ENCODE results near the gene MYO18A.

The MYO18A gene

GRCh38 chr17:29116804-29117753, 63.1 kb downstream of the MYO18A start:
- POLR2A ChIA-PET, result interaction anchor here (0.6 to 2.0 kb wide), 8 partner anchors 26 to 397 kb away, joined by 3 to 13 read pairs (median 5); partner anchors contain the start of genes NUFIP2, PHF12 and RPL23A
- CTCF ChIA-PET, result interaction anchor here (0.5 to 16.5 kb wide), 93 partner anchors 9 to 971 kb away, joined by 3 to 680 read pairs (median 5); partner anchors contain the start of genes CORO6, MYO18A, PHF12 and PIPOX
- H3K9me3 ChIP-seq (ENCODE audit: control insufficient read depth, insufficient read depth, low read depth, low read length), result no peaks in the 10 kb centered on the region
- no peak overlapping the region for H3K27ac ChIP-seq (ENCODE audit: extremely low read depth, low read depth, low read length)
- no peak overlapping the region for H3K4me3 ChIP-seq (ENCODE audit: low read depth, low read length)
- no peak for TF ChIP-seq ZBTB21 (tag by site-specific recombination; IDR thresholded peaks at IDR 0.05)
- TF ChIP-seq RBAK (tag by site-specific recombination; IDR thresholded peaks at IDR 0.05), result no peak
- TF ChIP-seq ZBTB17 (tag by site-specific recombination; IDR thresholded peaks at IDR 0.05), result 0 out of 2 replicates have a peak, but pooled peaks have one; percentile 26
- no peak for TF ChIP-seq ZNF155 (tag by site-specific recombination; IDR thresholded peaks at IDR 0.05)
- TF ChIP-seq ZNF426 (tag by site-specific recombination; IDR thresholded peaks at IDR 0.05), result no peak
- TF ChIP-seq, protein P1, sequence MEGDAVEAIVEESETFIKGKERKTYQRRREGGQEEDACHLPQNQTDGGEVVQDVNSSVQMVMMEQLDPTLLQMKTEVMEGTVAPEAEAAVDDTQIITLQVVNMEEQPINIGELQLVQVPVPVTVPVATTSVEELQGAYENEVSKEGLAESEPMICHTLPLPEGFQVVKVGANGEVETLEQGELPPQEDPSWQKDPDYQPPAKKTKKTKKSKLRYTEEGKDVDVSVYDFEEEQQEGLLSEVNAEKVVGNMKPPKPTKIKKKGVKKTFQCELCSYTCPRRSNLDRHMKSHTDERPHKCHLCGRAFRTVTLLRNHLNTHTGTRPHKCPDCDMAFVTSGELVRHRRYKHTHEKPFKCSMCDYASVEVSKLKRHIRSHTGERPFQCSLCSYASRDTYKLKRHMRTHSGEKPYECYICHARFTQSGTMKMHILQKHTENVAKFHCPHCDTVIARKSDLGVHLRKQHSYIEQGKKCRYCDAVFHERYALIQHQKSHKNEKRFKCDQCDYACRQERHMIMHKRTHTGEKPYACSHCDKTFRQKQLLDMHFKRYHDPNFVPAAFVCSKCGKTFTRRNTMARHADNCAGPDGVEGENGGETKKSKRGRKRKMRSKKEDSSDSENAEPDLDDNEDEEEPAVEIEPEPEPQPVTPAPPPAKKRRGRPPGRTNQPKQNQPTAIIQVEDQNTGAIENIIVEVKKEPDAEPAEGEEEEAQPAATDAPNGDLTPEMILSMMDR (tag by site-specific recombination; IDR thresholded peaks at IDR 0.05), result peak; percentile 89
- no peak for TF ChIP-seq GLIS2 (tag by site-specific recombination; IDR thresholded peaks at IDR 0.05)
- TF ChIP-seq IKZF3 (tag by site-specific recombination; IDR thresholded peaks at IDR 0.05), result no peak
- TF ChIP-seq, protein P2, sequence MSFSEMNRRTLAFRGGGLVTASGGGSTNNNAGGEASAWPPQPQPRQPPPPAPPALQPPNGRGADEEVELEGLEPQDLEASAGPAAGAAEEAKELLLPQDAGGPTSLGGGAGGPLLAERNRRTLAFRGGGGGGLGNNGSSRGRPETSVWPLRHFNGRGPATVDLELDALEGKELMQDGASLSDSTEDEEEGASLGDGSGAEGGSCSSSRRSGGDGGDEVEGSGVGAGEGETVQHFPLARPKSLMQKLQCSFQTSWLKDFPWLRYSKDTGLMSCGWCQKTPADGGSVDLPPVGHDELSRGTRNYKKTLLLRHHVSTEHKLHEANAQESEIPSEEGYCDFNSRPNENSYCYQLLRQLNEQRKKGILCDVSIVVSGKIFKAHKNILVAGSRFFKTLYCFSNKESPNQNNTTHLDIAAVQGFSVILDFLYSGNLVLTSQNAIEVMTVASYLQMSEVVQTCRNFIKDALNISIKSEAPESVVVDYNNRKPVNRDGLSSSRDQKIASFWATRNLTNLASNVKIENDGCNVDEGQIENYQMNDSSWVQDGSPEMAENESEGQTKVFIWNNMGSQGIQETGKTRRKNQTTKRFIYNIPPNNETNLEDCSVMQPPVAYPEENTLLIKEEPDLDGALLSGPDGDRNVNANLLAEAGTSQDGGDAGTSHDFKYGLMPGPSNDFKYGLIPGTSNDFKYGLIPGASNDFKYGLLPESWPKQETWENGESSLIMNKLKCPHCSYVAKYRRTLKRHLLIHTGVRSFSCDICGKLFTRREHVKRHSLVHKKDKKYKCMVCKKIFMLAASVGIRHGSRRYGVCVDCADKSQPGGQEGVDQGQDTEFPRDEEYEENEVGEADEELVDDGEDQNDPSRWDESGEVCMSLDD (tag by site-specific recombination; IDR thresholded peaks at IDR 0.05), result no peak
- TF ChIP-seq ZNF654 (tag by site-specific recombination; IDR thresholded peaks at IDR 0.05; ENCODE audit: low read depth), result peak; percentile 83
- peak; percentile 93 for TF ChIP-seq ZNF2 (tag by site-specific recombination; IDR thresholded peaks at IDR 0.05)
- TF ChIP-seq, protein P3, sequence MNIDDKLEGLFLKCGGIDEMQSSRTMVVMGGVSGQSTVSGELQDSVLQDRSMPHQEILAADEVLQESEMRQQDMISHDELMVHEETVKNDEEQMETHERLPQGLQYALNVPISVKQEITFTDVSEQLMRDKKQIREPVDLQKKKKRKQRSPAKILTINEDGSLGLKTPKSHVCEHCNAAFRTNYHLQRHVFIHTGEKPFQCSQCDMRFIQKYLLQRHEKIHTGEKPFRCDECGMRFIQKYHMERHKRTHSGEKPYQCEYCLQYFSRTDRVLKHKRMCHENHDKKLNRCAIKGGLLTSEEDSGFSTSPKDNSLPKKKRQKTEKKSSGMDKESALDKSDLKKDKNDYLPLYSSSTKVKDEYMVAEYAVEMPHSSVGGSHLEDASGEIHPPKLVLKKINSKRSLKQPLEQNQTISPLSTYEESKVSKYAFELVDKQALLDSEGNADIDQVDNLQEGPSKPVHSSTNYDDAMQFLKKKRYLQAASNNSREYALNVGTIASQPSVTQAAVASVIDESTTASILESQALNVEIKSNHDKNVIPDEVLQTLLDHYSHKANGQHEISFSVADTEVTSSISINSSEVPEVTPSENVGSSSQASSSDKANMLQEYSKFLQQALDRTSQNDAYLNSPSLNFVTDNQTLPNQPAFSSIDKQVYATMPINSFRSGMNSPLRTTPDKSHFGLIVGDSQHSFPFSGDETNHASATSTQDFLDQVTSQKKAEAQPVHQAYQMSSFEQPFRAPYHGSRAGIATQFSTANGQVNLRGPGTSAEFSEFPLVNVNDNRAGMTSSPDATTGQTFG (tag by site-specific recombination; IDR thresholded peaks at IDR 0.05; ENCODE audit: borderline replicate concordance), result no peak
- no peaks in the 10 kb centered on the region for H3K4me1 ChIP-seq (ENCODE audit: control insufficient read depth, insufficient read depth, low read length)
- H3K36me3 ChIP-seq (ENCODE audit: control insufficient read depth in 2 of 2, insufficient read depth in 1 of 2, low read length in 2 of 2), result peaks cover 0 to 48% of the 10 kb centered on the region in 2 experiments; a peak in 2 of 3 replicates

DNA sequence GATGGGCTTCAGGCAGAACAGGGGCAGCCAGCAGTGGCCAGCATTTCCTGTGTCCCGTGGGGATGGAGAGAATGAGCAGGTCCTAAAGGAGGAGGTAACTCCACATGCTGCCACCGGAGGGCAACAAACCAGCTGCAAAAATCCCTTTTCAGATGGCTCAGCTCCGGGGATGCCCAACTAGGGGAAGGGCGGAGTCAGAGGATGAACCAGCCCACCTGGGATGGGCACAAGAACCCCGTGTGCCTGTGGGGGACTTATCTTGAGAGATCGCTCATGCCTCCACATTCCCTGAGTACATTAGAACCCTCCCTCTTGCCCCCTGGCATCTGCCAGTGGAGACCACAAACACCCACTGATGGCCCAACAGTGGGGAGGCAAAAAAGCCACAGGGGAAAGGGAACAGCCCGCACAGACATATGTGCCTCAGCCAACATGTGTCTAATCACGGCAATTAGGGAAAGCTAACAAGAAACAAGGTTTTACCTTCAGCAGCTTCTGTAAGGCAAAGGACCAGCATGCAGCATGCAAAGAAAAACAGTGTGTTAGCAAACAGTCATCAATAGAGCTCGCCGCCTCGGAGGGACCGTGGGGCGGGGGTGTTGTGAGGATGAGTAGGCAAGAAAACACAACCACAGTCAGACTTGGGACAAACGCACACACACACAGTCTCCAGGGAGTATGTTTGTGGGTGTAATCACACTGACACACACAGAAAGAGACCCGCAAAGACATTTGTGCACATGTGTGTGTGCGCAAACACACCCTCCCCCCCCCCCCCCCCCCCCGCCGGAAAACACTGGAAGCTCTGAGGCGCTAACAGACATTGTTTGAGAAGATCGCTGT, 64.0 kb downstream of the MYO18A start:
- ChIA-PET CTCF (interaction anchor here (0.5 to 16.5 kb wide), 90 partner anchors 8 to 972 kb away, joined by 3 to 680 read pairs (median 5); partner anchors contain the start of genes MYO18A, PHF12, PIPOX and PROCA1), POLR2A (interaction anchor here (0.6 to 2.0 kb wide), 6 partner anchors 25 to 397 kb away, joined by 3 to 13 read pairs (median 8); partner anchors contain the start of genes NUFIP2, PHF12 and RPL23A)
- Histone ChIP-seq H3K9me3 (ENCODE audit: control insufficient read depth, insufficient read depth, low read depth, low read length) (no peaks in the 10 kb centered on the region), H3K27ac (ENCODE audit: extremely low read depth, low read depth, low read length) (no peak overlapping the region), H3K4me3 (ENCODE audit: low read depth, low read length) (no peak overlapping the region), H3K36me3 (ENCODE audit: control insufficient read depth in 2 of 2, insufficient read depth in 1 of 2, low read length in 2 of 2) (peaks cover 0 to 42% of the 10 kb centered on the region in 2 experiments; a peak in 2 of 3 replicates), H3K4me1 (ENCODE audit: control insufficient read depth, insufficient read depth, low read length) (no peaks in the 10 kb centered on the region)
- TF ChIP-seq ZNF341 (tag by site-specific recombination; IDR thresholded peaks at IDR 0.05; ENCODE audit: low read depth) (peak; percentile 56), SETDB1 (IDR thresholded peaks at IDR 0.05; ENCODE audit: insufficient read length, low read length) (no peak), GLI4 (tag by site-specific recombination; IDR thresholded peaks at IDR 0.05) (no peak), YY2 (tag by site-specific recombination; IDR thresholded peaks at IDR 0.05) (no peak), ZNF701 (tag by site-specific recombination; IDR thresholded peaks at IDR 0.05) (no peak), KLF9 (tag by site-specific recombination; IDR thresholded peaks at IDR 0.05; ENCODE audit: low read depth) (no peak), ZNF19 (tag by site-specific recombination; IDR thresholded peaks at IDR 0.05; ENCODE audit: low read depth) (no peak)
- TF ChIP-seq, protein P4, sequence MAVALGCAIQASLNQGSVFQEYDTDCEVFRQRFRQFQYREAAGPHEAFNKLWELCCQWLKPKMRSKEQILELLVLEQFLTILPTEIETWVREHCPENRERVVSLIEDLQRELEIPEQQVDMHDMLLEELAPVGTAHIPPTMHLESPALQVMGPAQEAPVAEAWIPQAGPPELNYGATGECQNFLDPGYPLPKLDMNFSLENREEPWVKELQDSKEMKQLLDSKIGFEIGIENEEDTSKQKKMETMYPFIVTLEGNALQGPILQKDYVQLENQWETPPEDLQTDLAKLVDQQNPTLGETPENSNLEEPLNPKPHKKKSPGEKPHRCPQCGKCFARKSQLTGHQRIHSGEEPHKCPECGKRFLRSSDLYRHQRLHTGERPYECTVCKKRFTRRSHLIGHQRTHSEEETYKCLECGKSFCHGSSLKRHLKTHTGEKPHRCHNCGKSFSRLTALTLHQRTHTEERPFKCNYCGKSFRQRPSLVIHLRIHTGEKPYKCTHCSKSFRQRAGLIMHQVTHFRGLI (tag by site-specific recombination; IDR thresholded peaks at IDR 0.05), result 0 out of 2 replicates have a peak, but pooled peaks have one; percentile 13
- TF ChIP-seq, protein P1 (tag by site-specific recombination; IDR thresholded peaks at IDR 0.05), result peak; percentile 52

Data from HEK293 (cell line).